Measurements from ENCODE around the gene SEC63.
"Not testable (repeated sequence)": the region's sequence is repeated elsewhere in the genome, so short reads cannot be mapped to it uniquely, and the experiment has no call there.

Gene SEC63

GRCh38 chr6:107931894-107932293 is 26.1 kb downstream of the SEC63 start:
- no peak for DNase-seq (ENCODE audit: low spot score)

GRCh38 chr6:107928984-107929383 is 29.0 kb downstream of the SEC63 start:
- DNase-seq (ENCODE audit: low spot score), result no peak

- not testable (repeated sequence) for DNase-seq (ENCODE audit: low spot score)
Measured at GRCh38 chr6:107926697-107927544, 31.1 kb downstream of the SEC63 start.

DNA sequence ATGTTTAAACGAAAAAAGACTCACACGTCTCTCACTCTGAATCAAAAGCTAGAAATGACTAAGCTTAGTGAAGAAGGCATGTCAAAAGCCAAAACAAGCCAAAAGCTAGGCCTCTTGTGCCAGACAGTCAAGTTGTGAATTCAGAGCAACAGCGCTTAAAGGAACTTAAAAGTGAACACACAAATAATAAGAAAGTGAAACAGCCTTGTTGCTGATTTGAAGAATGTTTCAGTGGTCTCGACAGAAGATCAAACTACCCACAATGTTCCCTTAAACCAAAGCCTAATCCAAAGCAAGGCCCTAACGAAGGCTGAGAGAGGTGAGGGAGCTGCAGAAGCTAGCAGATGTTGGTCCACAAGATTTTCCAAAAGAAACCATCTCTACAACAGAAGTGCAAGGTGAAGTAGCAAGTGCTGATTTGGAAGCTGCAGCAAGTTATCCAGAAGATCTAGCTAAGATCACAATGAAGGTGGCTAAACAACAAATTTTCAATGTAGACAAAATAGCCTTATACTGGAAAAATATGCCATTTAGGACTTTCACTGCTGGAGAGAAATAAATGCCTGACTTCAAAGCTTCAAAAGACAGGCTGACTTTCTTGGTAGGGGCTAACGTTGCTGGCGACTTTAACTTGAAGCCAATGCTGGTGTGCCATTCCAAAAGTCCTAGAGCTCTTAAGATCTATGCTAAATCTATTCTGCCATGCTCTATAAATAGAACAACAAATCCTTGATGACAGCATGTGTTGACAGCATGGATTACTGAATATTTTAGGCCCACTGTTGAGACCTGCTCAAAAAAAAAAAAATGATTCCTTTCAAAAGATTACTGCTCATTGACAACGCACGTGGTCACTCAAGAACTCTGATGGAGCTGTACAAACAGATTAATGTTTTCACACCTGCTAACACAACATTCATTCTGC is 40.3 kb downstream of the SEC63 start:
- no peak for DNase-seq (ENCODE audit: low spot score)

- DNase-seq (ENCODE audit: low spot score), result not testable (repeated sequence)
Measured at GRCh38 chr6:107916961-107917360, 41.0 kb downstream of the SEC63 start.

DNA sequence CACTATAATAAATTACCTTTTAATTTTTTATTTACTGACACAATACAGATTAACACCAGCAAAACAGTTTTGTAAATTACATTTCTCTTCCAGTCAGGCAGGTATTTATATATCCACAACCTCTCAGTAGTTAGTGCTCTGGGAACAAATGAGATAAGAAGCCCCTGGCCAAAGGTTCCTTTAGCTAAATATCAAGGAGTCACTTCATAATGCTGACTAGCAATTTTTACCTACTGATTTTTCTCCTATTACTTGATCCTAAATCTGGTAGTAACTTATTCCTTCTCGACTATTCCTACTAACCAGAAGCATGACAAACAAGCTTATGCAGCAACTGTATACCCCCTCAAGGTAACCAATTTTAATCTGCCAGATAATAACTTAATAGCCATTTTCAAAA is 46.3 kb downstream of the SEC63 start:
- DNase-seq (ENCODE audit: low spot score), result no peak

DNA sequence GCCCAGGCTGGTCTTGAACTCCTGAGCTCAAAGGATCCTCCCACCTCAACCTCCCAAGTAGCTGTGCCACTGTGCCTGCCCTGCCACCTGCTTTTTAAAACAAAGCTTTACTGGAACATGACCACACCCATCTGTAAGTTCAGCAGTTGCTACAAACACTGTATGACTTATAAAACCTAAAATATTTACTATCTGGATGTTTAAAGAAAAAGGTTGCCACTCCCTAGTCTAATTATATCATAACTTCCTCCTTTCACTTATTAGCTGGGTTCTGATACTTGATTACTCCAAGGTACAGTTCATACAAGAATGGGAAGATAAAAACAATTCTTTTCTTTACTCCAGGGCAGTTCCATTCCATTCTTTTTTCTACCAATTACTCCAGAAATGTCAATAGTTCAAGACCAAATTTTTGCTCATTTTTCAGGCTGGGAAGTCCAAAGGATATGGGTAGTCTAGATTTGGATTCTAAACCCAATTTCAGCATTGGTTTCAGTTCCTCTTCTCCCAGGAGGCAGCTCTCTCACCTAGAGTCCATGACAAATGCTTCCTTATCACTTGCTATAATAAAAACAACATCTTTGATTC is 63.1 kb downstream of the SEC63 start:
- DNase-seq (ENCODE audit: low spot score), result no peak

GRCh38 chr6:107890431-107890830 is 67.6 kb downstream of the SEC63 start:
- not testable (repeated sequence) for DNase-seq (ENCODE audit: low spot score)

DNA sequence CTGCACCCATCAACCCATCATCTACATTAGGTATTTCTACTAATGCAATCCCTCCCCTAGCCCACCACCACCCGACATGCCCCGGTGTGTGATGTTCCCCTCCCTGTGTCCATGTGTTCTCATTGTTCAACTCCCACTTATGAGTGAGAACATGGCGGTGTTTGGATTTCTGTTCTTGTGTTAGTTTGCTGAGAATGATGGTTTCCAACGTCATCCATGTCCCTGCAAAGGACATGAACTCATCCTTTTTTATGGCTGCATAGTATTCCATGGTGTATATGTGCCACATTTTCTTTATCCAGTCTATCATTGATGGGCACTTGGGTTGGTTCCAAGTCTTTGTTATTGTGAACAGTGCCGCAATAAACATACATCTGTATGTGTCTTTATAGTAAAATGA is 72.1 kb downstream of the SEC63 start:
- DNase-seq (ENCODE audit: low spot score), result not testable (repeated sequence)

GRCh38 chr6:107879941-107880340 is 78.1 kb downstream of the SEC63 start:
- peak; percentile 15 for DNase-seq (ENCODE audit: low spot score)

- DNase-seq (ENCODE audit: low spot score), result no peak
Measured at GRCh38 chr6:107877968-107878367, 80.0 kb downstream of the SEC63 start.

DNA sequence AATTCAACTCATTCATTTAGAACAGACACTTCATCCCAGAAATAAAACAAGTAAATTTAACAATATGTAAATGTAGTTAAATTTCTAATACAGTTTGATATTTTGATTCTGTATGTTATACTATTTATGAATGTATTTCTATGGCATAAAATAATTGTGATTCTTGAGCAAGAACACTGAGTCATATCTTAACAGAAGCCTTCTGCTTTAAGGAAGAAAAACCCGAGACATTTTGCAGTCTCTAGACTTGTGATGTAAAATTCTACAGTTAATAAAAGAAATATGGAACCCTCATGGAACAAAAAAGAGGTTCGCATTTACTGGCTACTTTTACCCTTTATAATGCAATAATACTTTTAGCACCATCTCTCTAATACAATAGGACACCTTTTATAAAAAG is 86.0 kb downstream of the SEC63 start:
- DNase-seq (ENCODE audit: low spot score), result no peak

DNA sequence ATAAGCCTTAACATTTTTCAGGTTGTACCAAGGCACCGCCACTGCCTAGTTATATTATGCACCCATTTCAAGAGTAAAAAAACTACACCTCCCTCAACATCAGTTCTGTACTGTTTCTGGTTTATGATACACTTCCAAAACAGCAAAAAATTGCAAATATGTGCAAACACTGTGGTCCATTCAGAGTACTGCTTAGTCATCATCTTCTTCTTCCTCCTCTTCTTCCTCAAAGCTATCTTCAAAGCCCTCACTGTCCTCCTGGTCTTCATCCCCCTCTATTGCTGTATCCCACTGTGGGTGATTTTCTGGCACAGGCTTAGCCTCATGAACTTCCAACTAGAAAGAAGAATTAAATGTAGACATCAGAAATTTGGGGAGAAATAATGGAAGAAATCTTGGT is 86.5 kb downstream of the SEC63 start:
- DNase-seq (ENCODE audit: low spot score), result not testable (repeated sequence)

DNA sequence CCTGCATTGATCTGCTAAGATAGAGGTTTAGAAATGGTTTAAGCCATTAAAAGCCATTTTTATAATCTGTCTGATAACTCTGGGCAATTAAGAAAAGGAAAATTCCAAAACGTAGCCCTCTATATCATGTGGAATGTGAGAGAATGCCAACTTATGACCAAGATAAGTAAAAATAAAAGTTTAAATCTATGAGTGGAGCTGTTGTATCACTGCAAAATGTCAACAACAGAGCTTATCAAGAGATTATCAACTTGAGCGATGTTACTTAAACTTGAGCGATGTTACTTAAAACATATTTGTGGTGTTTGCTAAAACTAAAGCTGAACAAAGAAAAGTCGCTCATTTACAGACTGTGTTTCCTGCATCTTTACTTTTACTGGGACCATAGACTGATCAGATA is 87.0 kb downstream of the SEC63 start:
- DNase-seq (ENCODE audit: low spot score), result no peak

- no peak for DNase-seq (ENCODE audit: low spot score)
Measured at GRCh38 chr6:107870381-107870780, 87.6 kb downstream of the SEC63 start.

- no peak for DNase-seq (ENCODE audit: low spot score)
Measured at GRCh38 chr6:107869871-107870270, 88.1 kb downstream of the SEC63 start.

DNA sequence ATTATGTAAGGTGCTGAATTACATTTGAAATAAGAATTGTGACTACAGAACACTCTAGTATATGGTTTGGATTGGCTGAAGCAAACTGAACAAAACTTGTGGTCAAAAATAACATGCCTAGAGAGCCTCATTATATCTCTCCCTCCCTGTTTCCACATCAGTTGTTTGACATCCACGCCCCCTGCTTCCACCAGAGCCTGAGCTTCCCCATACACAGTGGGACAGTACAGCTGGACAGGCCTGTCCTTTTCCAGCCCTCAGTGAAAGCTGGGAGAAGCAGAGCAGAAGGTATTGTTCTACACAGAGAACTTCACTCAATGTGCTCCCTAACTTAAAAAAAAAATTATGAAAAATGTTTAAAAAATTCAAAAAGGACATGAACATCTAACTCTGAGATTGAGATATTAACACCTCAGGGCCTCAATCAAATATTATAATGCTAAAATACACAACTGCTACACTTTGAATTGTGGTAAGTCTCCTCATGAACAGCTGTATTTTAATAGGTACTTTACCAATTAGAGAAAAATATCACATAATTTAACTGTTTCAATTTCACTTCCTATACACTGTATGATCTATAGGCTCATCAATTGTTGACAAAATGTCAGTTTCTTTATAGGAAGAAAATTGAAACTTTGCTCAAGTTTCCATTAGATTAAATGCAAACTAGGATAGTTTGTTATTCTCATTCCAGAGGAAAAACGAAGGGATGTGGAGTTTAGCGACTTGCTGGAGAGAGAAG is 89.0 kb downstream of the SEC63 start:
- DNase-seq (ENCODE audit: low spot score), result no peak

GRCh38 chr6:107867302-107867615 is 90.7 kb downstream of the SEC63 start:
- no peak for DNase-seq (ENCODE audit: low spot score)

DNA sequence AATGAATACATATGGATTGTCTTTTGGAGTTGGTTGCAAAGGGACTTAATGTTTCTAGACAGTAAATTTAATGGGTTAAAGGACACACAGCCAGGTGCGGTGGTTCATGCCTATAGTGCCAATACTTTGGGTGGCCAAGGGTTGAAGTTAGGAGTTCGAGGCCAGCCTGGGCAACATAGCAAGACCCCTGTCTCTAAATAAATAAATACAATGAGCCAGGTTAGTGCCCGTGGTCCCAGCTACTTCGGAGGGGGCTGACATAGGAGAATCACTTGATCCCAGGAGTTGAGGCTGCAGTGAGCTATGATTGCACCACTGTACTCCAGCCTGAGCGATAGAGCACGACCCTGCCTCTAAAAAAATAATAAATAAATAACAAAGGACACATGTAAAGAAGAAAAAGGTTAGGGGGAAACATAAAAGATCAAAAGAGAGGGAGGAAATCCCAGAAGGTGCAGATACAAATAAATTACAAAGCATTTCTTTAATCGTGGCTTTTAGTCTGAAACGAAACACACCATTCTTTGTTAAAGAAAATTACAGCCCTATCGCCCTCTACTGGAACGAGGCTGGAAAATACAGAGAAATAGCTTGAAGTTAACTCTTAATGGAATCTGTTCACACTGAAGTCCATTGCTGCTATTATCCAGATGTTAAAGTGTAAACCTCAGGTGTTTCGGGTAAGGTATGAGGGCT is 91.3 kb downstream of the SEC63 start:
- DNase-seq (ENCODE audit: low spot score), result peak; percentile 75

DNA sequence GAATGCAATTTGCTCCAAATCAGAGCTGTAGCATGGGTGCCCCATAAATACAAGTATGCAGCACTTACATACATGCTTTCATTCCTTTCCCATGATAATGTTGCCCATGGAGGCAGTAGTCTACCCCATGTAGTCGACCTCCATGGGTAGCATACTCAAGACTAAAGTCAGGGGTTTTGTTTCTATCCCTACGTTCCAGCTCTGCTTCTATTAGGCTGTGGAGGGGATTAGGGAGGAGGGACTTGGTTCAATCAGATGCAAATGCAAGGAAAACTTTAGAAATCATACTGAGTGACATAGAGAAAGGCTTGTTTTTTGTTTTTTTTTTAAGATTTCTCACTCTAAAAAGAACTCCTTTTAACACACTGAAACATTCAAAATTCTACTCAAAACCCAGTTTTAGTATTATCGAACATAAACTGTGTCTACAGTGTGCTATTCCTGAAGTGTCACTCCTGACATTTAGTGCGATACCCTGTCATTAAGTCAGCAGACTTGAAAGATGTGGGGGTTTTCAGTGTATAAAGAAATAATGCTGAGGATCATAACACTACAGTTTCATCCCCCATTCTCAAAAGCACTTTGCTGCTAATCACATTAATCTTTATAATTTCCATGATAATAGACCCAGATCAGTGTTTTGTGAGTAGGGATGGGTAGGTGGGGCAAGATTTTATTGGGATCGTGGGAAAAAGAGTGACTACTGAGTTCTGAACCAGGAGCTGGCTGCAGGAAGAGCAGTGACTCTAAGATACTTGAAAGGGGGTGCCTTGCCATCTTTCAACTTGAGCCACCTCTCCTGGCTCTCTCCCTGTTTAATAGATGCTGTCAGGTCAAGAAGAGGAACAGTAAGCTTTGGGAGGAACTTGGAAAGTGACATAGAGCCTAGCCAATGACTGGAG is 93.5 kb downstream of the SEC63 start:
- no peak for DNase-seq (ENCODE audit: low spot score)
